H9 (cell line): ENCODE measurements around the gene SKOR2. TPM values are rescaled to one million over a fixed set of nuclear protein-coding genes. Genes with fewer than 3 reads are reported as not detected.

ENCODE experiments used
- DNase-seq: peaks from one replicate; pipeline ENCODE4 v3.0.0-alpha.2; 2017
- H2AFZ ChIP-seq: one replicate; pipeline ENCODE4 v1.6.1; 2013; ENCODE audit warnings: mild to moderate bottlenecking, low read length, control low read depth, moderate library complexity
- H2AK5ac ChIP-seq: 2 replicates; pipeline ENCODE4 v1.6.1; 2013; ENCODE audit warnings: low read length, control low read depth, mixed read lengths; ENCODE audit not compliant: insufficient read length
- H2BK120ac ChIP-seq: one replicate; pipeline ENCODE4 v1.6.1; 2013; ENCODE audit warnings: low read depth, mild to moderate bottlenecking, low read length, control low read depth, inconsistent platforms; ENCODE audit not compliant: poor library complexity, severe bottlenecking
- H2BK12ac ChIP-seq: 2 replicates; pipeline ENCODE4 v1.6.1; 2013; ENCODE audit warnings: low read length, control low read depth, mixed read lengths, low read depth; ENCODE audit not compliant: insufficient read length
- H2BK15ac ChIP-seq: 2 replicates; pipeline ENCODE4 v1.6.1; 2013; ENCODE audit warnings: low read depth, low read length, control low read depth
- H2BK20ac ChIP-seq: one replicate; pipeline ENCODE4 v1.6.1; 2013; ENCODE audit warnings: low read depth, mild to moderate bottlenecking, low read length, control low read depth, inconsistent platforms; ENCODE audit not compliant: poor library complexity, severe bottlenecking
- H2BK5ac ChIP-seq: 2 replicates; pipeline ENCODE4 v1.6.1; 2013; ENCODE audit warnings: low read length, control low read depth, mixed read lengths; ENCODE audit not compliant: insufficient read length
- H3K14ac ChIP-seq: 2 replicates; pipeline ENCODE4 v1.6.1; 2013; ENCODE audit warnings: low read length, control low read depth; ENCODE audit not compliant: insufficient read depth
- H3K18ac ChIP-seq: 2 replicates; pipeline ENCODE4 v1.6.1; 2013; ENCODE audit warnings: low read depth, mild to moderate bottlenecking, mixed read lengths, low read length, control low read depth; ENCODE audit not compliant: insufficient read length
- H3K23ac ChIP-seq: 2 replicates; pipeline ENCODE4 v1.6.1; 2013; ENCODE audit warnings: low read length, control low read depth, mixed read lengths, low read depth; ENCODE audit not compliant: insufficient read length
- H3K23me2 ChIP-seq: 2 replicates; pipeline ENCODE4 v1.6.1; 2013; ENCODE audit warnings: low read depth, mild to moderate bottlenecking, mixed read lengths, low read length, control low read depth; ENCODE audit not compliant: insufficient read length, poor library complexity, severe bottlenecking
- H3K27ac ChIP-seq: 2 replicates; pipeline ENCODE4 v1.5.1; 2013; ENCODE audit warnings: low read length, control low read depth, mixed read lengths, low read depth; ENCODE audit not compliant: insufficient read length
- H3K27me3 ChIP-seq: 2 replicates; pipeline ENCODE4 v1.6.1; 2013; ENCODE audit warnings: low read length, control low read depth, inconsistent platforms; ENCODE audit not compliant: insufficient read depth
- H3K4ac ChIP-seq: 2 replicates; pipeline ENCODE4 v1.6.1; 2013; ENCODE audit warnings: low read depth, mild to moderate bottlenecking, control low read depth, inconsistent platforms, low read length, moderate library complexity
- H3K4me1 ChIP-seq: 2 replicates; pipeline ENCODE4 v1.6.1; 2013; ENCODE audit warnings: low read length, control low read depth, inconsistent platforms; ENCODE audit not compliant: insufficient read depth
- H3K4me2 ChIP-seq: 2 replicates; pipeline ENCODE4 v1.6.1; 2013; ENCODE audit warnings: low read length, control low read depth, mixed read lengths; ENCODE audit not compliant: insufficient read length, insufficient read depth
- H3K56ac ChIP-seq: 2 replicates; pipeline ENCODE4 v1.6.1; 2013; ENCODE audit warnings: low read depth, mild to moderate bottlenecking, mixed read lengths, low read length, control low read depth; ENCODE audit not compliant: insufficient read length
- H3K79me1 ChIP-seq: 2 replicates; pipeline ENCODE4 v1.6.1; 2013; ENCODE audit warnings: low read depth, mild to moderate bottlenecking, moderate library complexity, low read length, control low read depth, inconsistent platforms; ENCODE audit not compliant: insufficient read depth, poor library complexity, severe bottlenecking
- H3K79me2 ChIP-seq: 2 replicates; pipeline ENCODE4 v1.6.1; 2013; ENCODE audit warnings: low read length, control low read depth, inconsistent platforms; ENCODE audit not compliant: insufficient read depth
- H3K9ac ChIP-seq: 2 replicates; pipeline ENCODE4 v1.6.1; 2013; ENCODE audit warnings: low read length, control low read depth, mixed read lengths; ENCODE audit not compliant: insufficient read length; ENCODE audit errors: extremely low read depth
- H3K9me3 ChIP-seq: one replicate; pipeline ENCODE4 v1.6.1; 2013; ENCODE audit warnings: low read depth, low read length, inconsistent platforms; ENCODE audit not compliant: control insufficient read depth
- H3T11ph ChIP-seq: one replicate; pipeline ENCODE4 v1.6.1; 2013; ENCODE audit warnings: mild to moderate bottlenecking, low read length, control low read depth, inconsistent platforms
- H4K20me1 ChIP-seq: one replicate; pipeline ENCODE4 v1.6.1; 2013; ENCODE audit not compliant: control insufficient read depth, insufficient read length, insufficient read depth
- H4K5ac ChIP-seq: 2 replicates; pipeline ENCODE4 v1.6.1; 2013; ENCODE audit warnings: low read depth, mild to moderate bottlenecking, mixed read lengths, low read length, control low read depth; ENCODE audit not compliant: insufficient read length
- H4K8ac ChIP-seq: replicated peaks from 2 replicates; pipeline ENCODE4 v1.6.1; 2013; ENCODE audit warnings: low read length, control low read depth, mixed read lengths, low read depth; ENCODE audit not compliant: insufficient read length
- H4K91ac ChIP-seq: 2 replicates; pipeline ENCODE4 v1.6.1; 2013; ENCODE audit warnings: low read depth, mild to moderate bottlenecking, moderate library complexity, mixed read lengths, low read length, control low read depth; ENCODE audit not compliant: insufficient read length
- H3K27ac Mint-ChIP-seq, 3 experiments: 2 replicates in 2 of 3; 3 replicates in 1 of 3; pipeline ENCODE4 v1.8.0; 2020 to 2021; ENCODE audit warnings: mixed read lengths in 3 of 3, mild to moderate bottlenecking in 1 of 3, moderate library complexity in 1 of 3
- H3K27me3 Mint-ChIP-seq: 2 replicates; pipeline ENCODE4 v1.8.0; 2021; ENCODE audit warnings: low read depth, mild to moderate bottlenecking, moderate library complexity, mixed read lengths
- H3K36me3 Mint-ChIP-seq, 3 experiments: 2 replicates in 2 of 3; 3 replicates in 1 of 3; pipeline ENCODE4 v1.8.0; 2020 to 2021; ENCODE audit warnings: low read depth in 3 of 3, mixed read lengths in 3 of 3; ENCODE audit not compliant: insufficient read depth in 1 of 3
- H3K4me1 Mint-ChIP-seq, 2 experiments: 2 replicates each; pipeline ENCODE4 v1.8.0; 2020; ENCODE audit warnings: mixed read lengths in 2 of 2
- H3K4me3 Mint-ChIP-seq, 2 experiments: 2 replicates in 1 of 2; 3 replicates in 1 of 2; pipeline ENCODE4 v1.8.0; 2020 to 2021; ENCODE audit warnings: mild to moderate bottlenecking in 2 of 2, mixed read lengths in 2 of 2, moderate library complexity in 1 of 2
- H3K9me3 Mint-ChIP-seq, 2 experiments: 2 replicates in 1 of 2; 3 replicates in 1 of 2; pipeline ENCODE4 v1.8.0; 2020; ENCODE audit warnings: mild to moderate bottlenecking in 2 of 2, mixed read lengths in 2 of 2, moderate library complexity in 1 of 2
- WGBS: extraction: QIAGEN DNeasy Blood & Tissue Kit; methylation state at CpG from one replicate; pipeline ENCODE4 v1.1.7; 2013; ENCODE audit warnings: missing lambda C conversion rate, low lambda C conversion rate, mixed read lengths; ENCODE audit not compliant: insufficient read length; ENCODE audit errors: extremely low coverage; 5-methylcytosine and 5-hydroxymethylcytosine counted together
- total RNA-seq: library from RNA; stranded (reverse); gene quantifications from 2 replicates; pipeline ENCODE4 v1.2.1, GENCODE V29; 2021
- TF ChIP-seq, protein P1 (sequence below): fragments of 200-600 bp; sonication (generic); conservative IDR thresholded peaks from 3 replicates; pipeline ENCODE4 v1.8.0; 2021; ENCODE audit warnings: antibody characterized with exemption, mild to moderate bottlenecking

The SKOR2 gene
- total RNA-seq, 1 experiment from 2014 or later: 0.24 TPM

DNA sequence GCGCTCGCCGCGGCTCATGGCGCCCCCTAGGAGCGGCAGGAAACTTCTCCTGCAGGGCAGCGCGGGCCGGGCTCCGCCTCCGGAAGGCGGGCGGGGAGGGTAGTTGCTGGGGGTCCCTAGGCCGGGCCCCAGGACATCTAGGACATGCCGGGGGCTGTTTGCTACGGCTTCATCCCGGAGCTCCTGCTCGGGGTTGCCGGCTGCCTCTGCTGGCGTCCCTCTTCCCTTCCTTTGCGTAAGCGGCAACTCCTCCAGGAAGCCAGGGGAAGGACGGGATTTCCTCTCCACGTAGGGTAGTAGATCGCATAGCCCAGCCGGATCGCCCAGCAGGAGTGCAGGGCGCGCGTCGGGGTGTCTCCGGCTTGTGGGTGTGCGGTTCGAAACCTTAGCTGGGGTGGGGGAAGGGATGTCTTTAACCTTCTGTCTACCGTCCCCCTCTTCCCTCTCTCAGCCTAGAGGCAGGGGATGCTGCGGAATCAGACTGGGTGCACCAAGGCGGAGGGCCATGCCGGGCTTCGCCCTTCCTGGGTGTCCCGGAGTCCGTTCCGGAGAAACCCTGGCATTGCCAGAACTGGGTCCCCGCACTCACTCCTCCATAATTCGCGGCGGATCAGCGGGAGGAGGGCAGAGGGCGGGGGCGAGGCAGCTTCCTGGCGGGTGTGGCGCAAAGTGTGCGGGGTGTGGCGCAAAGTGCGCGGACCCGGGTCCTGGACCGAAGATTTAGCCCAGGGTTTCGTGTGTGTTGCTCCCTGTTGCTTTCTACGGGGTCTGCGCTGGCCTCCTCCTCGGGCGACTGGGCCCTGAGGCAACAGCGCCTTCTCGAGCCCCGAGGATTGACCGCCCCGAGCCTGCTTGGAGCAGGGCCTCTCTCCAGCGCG lies 12.2 kb upstream of the SKOR2 start:
- TF ChIP-seq, protein P1, sequence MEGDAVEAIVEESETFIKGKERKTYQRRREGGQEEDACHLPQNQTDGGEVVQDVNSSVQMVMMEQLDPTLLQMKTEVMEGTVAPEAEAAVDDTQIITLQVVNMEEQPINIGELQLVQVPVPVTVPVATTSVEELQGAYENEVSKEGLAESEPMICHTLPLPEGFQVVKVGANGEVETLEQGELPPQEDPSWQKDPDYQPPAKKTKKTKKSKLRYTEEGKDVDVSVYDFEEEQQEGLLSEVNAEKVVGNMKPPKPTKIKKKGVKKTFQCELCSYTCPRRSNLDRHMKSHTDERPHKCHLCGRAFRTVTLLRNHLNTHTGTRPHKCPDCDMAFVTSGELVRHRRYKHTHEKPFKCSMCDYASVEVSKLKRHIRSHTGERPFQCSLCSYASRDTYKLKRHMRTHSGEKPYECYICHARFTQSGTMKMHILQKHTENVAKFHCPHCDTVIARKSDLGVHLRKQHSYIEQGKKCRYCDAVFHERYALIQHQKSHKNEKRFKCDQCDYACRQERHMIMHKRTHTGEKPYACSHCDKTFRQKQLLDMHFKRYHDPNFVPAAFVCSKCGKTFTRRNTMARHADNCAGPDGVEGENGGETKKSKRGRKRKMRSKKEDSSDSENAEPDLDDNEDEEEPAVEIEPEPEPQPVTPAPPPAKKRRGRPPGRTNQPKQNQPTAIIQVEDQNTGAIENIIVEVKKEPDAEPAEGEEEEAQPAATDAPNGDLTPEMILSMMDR: peak; percentile 88
- Histone ChIP-seq H3K56ac (no peak overlapping the region), H3K23me2 (peaks cover 31% of the 10 kb centered on the region), H4K20me1 (no peaks in the 10 kb centered on the region), H4K5ac (no peak overlapping the region), H3K18ac (no peak overlapping the region), H3K4ac (no peak overlapping the region), H3K4me1 (no peaks in the 10 kb centered on the region), H2AK5ac (no peak overlapping the region), H2BK15ac (no peak overlapping the region), H3K27me3 (peaks cover 67% of the 10 kb centered on the region), H4K8ac (no peak overlapping the region), H3K4me2 (peak overlapping the region; percentile 75), H2BK20ac (no peak overlapping the region), H3K9me3 (no peaks in the 10 kb centered on the region), H3K79me1 (no peaks in the 10 kb centered on the region), H3K79me2 (no peaks in the 10 kb centered on the region), H3T11ph (no peak overlapping the region), H3K27ac (no peak overlapping the region), H2BK5ac (no peak overlapping the region), H3K14ac (no peak overlapping the region; the same call in 1 of the 2 replicates), H2BK120ac (no peak overlapping the region), H4K91ac (no peak overlapping the region), H2BK12ac (no peak overlapping the region), H2AFZ (no peak overlapping the region), H3K23ac (no peak overlapping the region), H3K9ac (no peak overlapping the region)
- no CpG with 5 or more reads among the region's 69 CpGs for WGBS
- DNase-seq: peak; percentile 80
- Mint-ChIP-seq H3K4me1 (peaks cover 20 to 40% of the 10 kb centered on the region in 2 experiments), H3K27ac (no peak overlapping the region), H3K9me3 (peaks cover 0 to 7% of the 10 kb centered on the region in 2 experiments; a peak in 2 of 5 replicates), H3K27me3 (peaks cover 91% of the 10 kb centered on the region), H3K36me3 (no peaks in the 10 kb centered on the region), H3K4me3 (peak overlapping the region; percentile 80 to 88)
